Peyer's patch (tissue), 4 donors: Measurements from ENCODE around the gene OR2T2.
"Not testable (repeated sequence)": the region's sequence is repeated elsewhere in the genome, so short reads cannot be mapped to it uniquely, and the experiment has no call there.

Experiments
- CTCF ChIP-seq, 6 experiments: fragments of 450-650 bp in 4 of 6; fragments of 200-600 bp in 2 of 6; sonication (generic) in 1 of 6; IDR thresholded peaks; one replicate each; pipeline ENCODE4 v1.5.1; 2017 to 2019; ENCODE audit warnings: antibody characterized with exemption in 6 of 6, mild to moderate bottlenecking in 3 of 6, moderate library complexity in 1 of 6
- POLR2A ChIP-seq, 2 donors: fragments of 450-650 bp; IDR thresholded peaks; one replicate each; pipeline ENCODE4 v1.5.1; 2017; ENCODE audit warnings: antibody characterized with exemption in 2 of 2, mild to moderate bottlenecking in 2 of 2, moderate library complexity in 2 of 2

- not testable (repeated sequence) for TF ChIP-seq POLR2A, CTCF (IDR thresholded peaks at IDR 0.05)
Observed at GRCh38 chr1:248434913-248435312, 10.5 kb upstream of the OR2T2 start.
